Skeletal muscle cell (primary cell): Measurements from ENCODE around the gene TP53BP1.
"Not testable (repeated sequence)": the region's sequence is repeated elsewhere in the genome, so short reads cannot be mapped to it uniquely, and the experiment has no call there.

ENCODE experiments used
- DNase-seq: peaks from one replicate; pipeline ENCODE4 v3.0.0-alpha.2; 2010; ENCODE audit warnings: low read depth
- H3K4me3 ChIP-seq: 2 replicates; pipeline ENCODE4 v1.5.1; 2011; ENCODE audit warnings: low read depth, mild to moderate bottlenecking, control low read depth, low read length, moderate library complexity

TP53BP1 gene

DNA sequence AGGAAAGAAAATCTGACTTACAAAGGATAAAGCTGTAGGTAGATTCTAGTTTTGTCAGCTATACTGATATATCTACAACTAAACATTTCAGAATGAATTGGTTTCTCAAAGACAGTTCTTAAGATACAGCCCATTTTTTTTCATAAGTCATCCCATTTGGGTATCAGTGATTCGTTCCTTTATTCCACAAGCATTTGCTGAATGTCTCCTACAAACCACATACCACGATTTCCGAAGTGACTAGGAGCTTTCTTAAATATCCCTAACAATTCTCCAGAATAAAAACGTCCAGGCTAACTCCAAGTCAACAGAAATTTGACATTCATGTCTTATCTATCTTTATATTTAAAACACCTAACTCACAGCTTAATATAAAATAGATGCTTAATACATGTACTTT is 59.8 kb downstream of the TP53BP1 start:
- no peak for DNase-seq
- H3K4me3 ChIP-seq: no peak overlapping the region

DNA sequence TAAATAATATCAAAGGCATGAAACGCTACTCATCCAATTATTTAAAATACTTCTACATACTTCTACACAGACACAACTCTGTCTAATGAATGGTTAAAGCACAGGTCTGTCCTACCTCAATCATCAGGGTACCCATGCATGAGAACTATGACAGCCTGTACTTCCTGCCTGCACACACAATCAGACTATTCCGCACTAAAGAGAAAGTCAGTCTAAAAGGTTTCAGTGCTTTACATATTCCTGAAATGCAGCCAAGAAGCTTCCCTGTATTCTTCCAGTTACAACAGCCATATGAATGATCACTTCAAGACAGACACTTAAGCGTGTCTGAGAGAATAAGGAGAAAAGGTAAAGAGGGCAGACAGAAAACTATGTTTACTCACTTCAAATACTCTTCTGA is 63.3 kb downstream of the TP53BP1 start:
- no peak for DNase-seq
- H3K4me3 ChIP-seq: no peak overlapping the region

DNA sequence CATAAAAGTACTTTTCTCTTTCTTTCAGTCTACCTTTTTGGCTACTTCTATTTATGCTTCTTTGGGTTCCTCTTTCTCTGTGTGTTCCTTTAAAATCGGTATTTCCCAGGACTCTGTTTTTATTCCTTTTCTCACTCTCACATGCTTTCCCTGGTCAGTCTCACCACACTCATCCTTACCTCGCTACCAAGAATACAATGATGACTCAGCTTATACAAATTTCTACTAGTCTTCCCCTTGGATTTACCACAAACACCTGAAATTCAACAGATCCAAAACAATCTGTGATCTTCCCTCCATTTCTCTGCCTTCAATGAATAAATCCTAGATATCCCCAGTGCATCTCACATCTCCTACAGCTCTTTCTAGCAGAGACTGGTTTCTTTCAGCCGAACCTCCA is 69.2 kb downstream of the TP53BP1 start:
- no peak overlapping the region for H3K4me3 ChIP-seq
- no peak for DNase-seq

DNA sequence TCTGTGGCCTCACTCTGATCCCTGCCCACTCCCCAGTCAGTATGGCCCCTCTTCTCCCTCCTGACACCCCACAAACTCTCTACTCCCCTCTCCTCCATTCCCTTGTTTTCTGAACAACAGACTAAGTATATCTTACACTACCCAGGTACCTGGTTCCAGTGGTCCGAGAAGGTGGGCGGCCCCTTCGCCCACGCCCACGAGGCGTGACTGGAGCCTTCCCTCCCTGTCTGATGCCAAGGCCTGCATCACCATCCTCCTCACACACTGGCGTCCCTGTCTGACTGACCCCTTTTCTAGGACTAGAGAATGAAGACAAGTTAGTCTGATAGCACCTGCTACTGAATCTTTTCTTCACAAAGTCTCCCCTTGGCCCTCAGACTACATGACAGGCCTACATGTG is 72.1 kb downstream of the TP53BP1 start:
- DNase-seq: no peak
- no peak overlapping the region for H3K4me3 ChIP-seq

DNA sequence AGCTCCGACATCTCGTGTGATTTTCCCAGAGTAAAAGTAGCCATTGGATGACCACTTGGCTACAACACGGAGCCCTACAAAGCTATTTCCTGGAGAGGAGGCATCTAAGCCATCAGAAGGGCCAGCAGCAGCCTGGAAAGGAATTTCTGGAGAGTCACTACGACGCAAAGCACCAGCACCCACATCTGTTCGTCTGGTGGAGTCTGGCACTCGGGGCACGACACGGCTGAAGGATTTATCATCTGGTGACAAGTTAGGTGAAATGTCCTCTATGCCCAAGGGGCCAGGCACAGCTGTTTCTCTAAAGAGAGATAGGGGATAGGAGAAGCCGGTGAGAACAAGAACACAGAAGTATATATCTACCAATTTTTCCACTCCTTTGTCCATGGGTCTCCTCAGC is 72.5 kb downstream of the TP53BP1 start:
- H3K4me3 ChIP-seq: no peak overlapping the region
- DNase-seq: no peak

DNA sequence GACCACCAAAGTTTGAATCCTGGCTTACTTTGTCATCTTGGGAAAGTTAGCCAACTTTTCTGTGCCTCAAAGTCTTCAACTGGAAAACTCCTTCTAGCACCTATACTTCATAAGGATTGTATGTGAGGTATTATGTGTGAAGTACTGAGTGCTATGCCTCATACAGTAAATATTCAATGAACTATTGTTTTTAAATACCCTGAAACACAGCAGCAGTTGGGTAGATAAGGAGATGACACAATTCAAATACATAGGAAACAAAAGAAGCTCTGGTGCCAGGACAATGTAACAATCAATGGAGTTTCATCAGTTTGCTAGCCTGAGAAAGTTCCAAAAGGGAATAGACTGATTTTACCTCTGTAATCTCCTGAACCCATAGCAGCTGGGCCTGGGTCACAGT is 78.8 kb downstream of the TP53BP1 start:
- H3K4me3 ChIP-seq: no peak overlapping the region
- no peak for DNase-seq

DNA sequence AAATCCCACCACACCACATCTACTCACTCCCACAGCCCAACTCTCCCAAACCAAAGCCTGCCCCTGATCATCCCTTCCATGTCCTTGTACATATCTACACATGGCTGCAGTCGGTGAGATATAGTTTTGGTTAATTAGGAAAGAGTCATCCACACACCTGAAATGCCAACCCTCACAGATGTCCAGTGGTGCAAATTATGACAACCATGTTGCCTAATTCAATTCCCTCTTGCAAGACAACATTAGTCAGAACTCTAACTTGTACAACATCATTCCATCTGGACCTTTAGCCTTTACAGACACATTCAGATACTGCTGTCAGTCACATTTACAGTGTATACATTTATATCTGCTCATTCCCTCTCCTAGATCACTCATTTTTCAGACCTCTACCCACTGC is 80.9 kb downstream of the TP53BP1 start:
- DNase-seq: no peak
- no peak overlapping the region for H3K4me3 ChIP-seq

DNA sequence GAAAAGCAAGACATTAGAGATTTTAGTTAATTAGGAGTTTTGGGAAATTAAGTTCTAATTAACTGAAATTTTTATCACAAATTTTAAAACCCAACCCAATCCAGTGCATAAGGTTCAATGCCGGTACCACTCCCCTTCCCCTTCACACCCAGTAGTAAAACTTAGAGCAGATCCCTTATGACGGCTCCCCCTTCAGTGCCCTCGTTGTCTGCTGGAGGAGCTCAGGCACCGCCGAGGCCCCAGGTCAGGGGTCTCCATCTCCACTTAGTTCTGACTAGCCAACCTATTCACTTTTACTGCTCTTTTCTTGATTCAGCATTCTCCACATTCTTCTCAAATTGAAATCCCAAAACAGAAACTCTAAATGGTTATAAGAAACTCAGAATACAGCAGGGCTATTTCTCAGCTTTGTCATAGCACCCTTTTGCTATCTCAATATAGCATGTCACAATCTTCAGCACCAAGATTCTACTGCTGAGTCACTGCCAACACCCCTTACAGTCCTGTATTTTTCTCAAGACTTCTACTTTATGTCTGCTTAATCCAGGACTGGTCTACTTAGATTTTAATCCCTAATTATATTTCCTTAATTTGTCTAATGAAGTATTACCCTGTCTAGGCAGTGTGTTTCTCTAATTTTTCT is 82.3 kb downstream of the TP53BP1 start:
- no peak overlapping the region for H3K4me3 ChIP-seq
- no peak for DNase-seq

DNA sequence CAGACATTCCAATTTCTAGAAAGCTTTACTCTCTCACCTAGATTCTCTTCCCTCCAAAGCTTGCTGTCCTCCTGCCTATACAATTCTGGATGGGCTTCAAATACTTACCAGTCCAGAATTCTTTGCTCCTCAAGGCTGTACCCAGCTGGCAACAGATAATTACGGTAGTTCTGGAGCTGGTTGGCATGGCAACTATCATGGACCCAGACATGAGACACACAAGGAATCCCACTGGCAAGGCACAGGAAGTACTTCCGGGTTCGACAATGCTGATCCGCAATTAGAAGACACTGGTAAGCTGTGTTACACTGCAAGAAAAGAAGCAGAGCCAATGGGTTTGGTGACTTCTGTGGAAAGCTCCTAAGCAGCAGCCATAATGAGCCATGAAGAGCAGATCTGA is 84.2 kb downstream of the TP53BP1 start:
- no peak for DNase-seq

DNA sequence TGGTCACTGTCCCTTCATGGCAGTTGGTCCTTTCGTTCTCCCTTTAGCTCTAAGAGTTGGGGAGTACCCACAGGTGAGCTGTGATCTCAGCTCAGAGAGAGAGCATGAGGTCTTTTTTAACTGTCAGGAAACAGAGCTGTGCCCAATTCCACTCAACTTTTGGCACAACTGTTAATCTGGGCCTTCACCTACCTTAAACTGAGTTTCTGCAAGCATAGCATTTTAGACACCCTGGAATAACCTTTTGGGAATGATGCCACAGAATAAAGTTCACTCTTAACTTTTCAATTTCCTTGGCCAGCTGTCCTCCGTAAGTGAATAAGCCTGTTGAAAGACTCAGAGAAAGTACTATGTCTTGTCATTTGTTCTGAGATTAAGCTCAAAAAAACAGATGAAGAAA is 86.1 kb downstream of the TP53BP1 start:
- DNase-seq: no peak

More for the DNA sequence above, 84.2 kb downstream of the TP53BP1 start:
- H3K4me3 ChIP-seq: no peak overlapping the region

DNA sequence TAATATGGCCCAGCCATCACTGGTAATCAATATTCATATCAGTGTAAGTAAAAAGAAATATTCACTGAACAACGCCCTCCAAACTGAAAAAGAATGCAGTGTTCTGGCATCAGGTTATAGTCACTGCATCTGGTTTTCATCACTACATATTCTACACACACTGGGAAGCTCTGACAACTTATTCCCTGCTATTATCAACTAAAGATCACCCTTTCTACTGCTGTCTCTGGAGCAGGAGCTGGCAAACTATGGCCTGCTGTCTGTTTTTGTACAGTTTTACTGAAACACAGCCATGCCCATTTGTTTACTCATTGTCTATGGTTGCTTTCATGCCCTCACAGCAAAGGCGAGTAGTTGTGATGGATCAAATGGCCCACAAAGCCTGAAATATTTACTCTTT is 86.8 kb downstream of the TP53BP1 start:
- no peak overlapping the region for H3K4me3 ChIP-seq
- DNase-seq: no peak

More for the DNA sequence above, 86.1 kb downstream of the TP53BP1 start:
- no peak overlapping the region for H3K4me3 ChIP-seq

DNA sequence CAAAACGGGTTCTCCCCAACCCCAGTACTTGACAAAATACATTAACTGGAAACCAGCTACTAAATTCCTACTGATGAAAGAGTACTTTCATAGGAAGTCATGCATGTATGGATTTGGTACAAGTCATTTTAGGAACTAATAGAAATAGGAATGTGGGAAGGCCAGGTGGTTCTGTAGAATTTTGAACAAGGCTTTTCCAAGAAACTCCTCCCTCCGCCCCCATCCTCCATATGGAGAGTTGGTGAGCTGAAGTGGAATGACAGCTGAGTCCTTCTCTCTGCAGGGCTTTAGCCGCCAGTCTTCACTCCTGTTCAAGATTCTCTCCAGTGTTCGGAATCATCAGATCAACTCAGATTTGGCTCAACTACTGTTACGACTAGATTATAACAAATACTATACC is 88.8 kb downstream of the TP53BP1 start:
- H3K4me3 ChIP-seq: no peak overlapping the region
- DNase-seq: no peak

DNA sequence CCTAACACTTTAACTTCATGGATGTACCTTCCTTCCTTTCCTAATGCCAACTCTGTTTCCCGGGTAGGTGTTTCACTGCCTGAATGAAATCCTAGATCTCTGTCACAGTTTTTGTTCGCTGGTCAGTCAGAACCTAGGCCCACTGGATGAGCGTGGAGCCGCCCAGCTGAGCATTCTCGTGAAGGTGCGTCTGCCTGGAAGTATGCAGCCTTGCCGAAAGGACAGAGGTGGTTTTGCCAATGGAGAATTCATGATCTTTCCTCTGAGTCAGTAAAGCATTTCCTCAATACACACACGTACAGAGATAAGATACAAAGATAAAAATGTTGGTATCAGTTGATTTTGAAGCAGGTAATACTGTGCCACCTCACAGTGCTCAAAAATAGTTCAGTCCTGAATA is 89.3 kb downstream of the TP53BP1 start:
- no peak for DNase-seq
- no peak overlapping the region for H3K4me3 ChIP-seq

DNA sequence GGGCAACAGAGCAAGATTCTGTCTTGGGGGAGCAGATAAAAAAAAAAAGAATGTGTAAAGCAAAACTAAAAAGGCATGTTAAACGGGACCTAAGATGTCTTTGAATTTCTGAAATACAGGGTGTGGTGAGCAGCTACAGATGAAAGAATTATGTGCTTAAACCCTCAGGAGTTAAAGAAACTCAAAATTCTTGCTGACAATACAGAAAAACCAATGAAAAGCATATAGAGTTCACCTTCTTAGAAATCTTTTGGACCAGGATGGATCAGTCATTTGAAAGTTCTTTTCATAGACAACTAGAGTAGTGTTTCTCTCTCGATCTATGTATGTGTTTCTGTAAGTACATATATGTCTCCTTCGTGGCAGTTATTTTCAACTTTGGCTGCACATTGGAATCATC is 90.7 kb downstream of the TP53BP1 start:
- no peak overlapping the region for H3K4me3 ChIP-seq
- no peak for DNase-seq

DNA sequence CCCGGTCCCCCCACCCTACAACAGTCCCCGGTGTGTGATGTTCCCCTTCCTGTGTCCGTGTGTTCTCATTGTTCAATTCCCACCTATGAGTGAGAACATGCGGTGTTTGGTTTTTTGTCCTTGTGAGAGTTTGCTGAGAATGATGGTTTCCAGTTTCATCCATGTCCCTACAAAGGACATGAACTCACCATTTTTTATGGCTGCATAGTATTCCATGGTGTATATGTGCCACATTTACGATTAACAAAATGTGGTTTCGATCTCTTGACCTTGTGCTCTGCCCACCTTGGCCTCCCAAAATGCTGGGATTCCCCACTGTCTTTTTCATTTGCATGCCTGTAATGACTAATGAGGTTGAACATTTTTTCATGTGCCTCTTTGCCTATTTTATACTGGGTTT is 99.4 kb downstream of the TP53BP1 start:
- not testable (repeated sequence) for DNase-seq

DNA sequence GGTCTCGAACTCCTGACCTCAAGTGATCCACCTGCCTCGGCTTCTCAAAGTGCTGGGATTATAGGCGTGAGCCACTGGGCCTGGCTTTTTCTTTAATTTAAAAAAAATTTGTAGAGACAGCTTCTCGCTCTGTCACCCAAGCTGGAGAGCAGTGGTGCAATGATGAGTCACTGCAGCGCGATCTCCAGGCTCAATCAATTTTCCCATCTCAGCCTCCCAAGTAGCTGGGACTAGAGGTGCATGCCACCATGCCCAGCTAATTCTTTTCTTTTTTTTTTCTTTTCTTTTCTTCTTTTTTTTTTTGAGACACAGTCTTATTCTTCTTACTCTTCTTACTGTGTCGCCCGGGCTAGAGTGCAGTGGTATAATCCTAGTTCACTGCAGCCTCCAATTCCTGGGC is 102.2 kb downstream of the TP53BP1 start:
- no peak for DNase-seq
- H3K4me3 ChIP-seq: no peak overlapping the region

More for the DNA sequence above, 99.4 kb downstream of the TP53BP1 start:
- not testable (repeated sequence) for H3K4me3 ChIP-seq

DNA sequence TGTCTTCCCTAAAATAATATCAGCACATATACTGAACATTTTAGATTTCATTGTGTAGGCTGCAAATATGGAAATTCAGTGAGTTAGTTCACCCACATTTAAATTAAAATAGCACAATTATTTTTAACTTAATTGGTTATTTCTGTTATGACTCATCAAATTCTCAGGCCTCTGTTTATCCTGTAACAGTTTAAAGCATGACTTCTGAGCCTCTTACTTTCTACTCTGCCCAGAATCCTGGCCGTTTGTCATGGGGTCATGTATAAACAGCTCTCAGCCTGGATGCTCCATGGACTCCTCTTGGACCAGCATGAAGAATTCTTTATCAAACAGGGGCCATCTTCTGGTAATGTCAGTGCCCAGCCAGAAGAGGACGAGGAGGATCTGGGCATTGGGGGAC is 109.9 kb downstream of the TP53BP1 start:
- DNase-seq: no peak
- H3K4me3 ChIP-seq: no peak overlapping the region

DNA sequence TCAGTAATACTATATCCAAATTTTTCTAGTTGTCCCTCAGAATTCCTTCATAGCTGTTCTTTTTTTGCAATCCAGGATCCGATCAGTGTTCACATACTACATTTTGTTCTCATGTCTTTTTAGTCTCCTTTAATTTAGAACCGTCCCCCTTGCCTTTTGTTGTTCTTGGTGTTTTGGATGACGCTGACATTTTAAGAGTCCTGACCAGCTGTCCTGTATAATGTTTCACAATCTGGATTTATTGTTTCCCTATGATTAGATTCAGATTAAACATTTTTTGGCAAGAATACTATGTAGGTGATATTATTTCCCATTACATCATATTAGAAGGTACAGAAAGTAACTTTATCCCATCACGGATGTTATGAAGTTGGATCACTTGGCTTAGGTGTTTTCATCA is 110.6 kb downstream of the TP53BP1 start:
- no peak for DNase-seq
- no peak overlapping the region for H3K4me3 ChIP-seq

DNA sequence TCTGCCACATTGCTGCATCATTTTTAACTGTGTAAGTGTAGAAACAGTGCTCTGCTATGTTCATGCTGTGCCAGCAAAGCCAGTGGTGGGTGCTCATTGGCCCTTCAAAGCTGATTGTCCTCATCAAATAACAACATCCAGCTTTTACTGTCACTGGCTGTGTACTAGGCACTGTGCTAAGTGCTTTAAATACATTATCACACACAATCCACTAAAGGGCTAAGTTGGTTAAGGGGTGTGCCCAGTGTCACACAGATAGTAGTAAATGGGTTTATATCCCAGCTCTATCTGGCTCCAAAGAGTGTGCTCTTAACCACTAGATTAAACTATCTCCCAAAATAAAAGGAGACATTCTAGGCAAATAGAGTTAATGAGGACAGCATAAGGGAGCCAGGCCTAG is 114.4 kb downstream of the TP53BP1 start:
- DNase-seq: no peak
- no peak overlapping the region for H3K4me3 ChIP-seq

DNA sequence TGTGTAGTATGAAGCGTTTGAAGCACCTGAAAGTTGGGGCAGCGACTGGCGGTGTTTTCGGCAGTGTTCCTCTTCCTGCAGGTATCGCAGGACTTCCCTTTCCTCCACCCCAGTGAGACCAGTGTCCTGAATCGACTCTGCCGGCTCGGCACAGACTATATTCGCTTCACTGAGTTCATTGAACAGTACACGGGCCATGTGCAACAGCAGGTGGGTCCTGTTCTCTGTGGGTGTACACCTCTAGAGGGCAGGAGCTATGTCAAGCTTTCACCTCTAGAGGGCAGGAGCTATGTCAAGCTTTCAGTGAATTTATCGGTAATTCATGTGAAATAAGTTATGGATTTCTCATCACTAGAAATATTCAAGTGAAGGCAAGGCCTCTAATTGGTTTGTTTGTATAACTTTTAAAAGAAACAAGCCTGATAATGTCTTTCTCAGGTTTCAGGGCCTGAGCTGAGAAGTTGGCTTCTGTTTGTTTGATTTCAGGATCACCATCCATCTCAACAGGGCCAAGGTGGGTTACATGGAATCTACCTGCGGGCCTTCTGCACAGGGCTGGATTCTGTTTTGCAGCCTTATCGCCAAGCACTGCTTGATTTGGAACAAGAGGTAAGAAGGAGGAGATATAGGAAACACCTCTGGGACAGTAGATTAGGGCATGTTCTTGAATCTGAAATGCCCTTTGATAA is 116.8 kb downstream of the TP53BP1 start:
- DNase-seq: no peak
- H3K4me3 ChIP-seq: no peak overlapping the region
